K562 (cell line): ENCODE data around the gene CSE1L. TPM values are rescaled to one million over a fixed set of nuclear protein-coding genes. Genes with fewer than 3 reads are reported as not detected.

Source experiments
- ARHGAP35 ChIP-seq: fragments of 450-650 bp; IDR thresholded peaks from 2 replicates; pipeline ENCODE4 v1.6.1; 2018; ENCODE audit not compliant: partially characterized antibody
- ATF1 ChIP-seq, 2 experiments: fragments of 450-650 bp in 1 of 2; IDR thresholded peaks; 2 replicates each; pipeline ENCODE4 v1.6.1; 2016; ENCODE audit warnings: missing compliant biosample characterization in 1 of 2, missing genetic modification characterization in 1 of 2
- CREM ChIP-seq: IDR thresholded peaks from 2 replicates; pipeline ENCODE4 v1.6.1; 2014; ENCODE audit warnings: antibody characterized with exemption, low read depth
- FOS ChIP-seq: IDR thresholded peaks from 3 replicates; pipeline ENCODE4 v1.6.1; 2011; ENCODE audit not compliant: insufficient read length; ENCODE audit errors: extremely low read depth
- HMG20A ChIP-seq: fragments of 450-650 bp; formaldehyde crosslinking; conservative IDR thresholded peaks from 2 replicates; pipeline ENCODE4 v1.4.0; 2020; ENCODE audit warnings: mild to moderate bottlenecking, mixed read lengths
- LARP7 ChIP-seq: fragments of 450-650 bp; IDR thresholded peaks from 2 replicates; pipeline ENCODE4 v1.6.1; 2016
- MAFG ChIP-seq: fragments of 450-650 bp; conservative IDR thresholded peaks from 2 replicates; pipeline ENCODE4 v1.6.1; 2016; ENCODE audit warnings: missing genetic modification characterization, missing compliant biosample characterization
- MCM7 ChIP-seq, 2 experiments: fragments of 450-650 bp; IDR thresholded peaks; 2 replicates each; pipeline ENCODE4 v1.6.1; 2016 to 2018
- MYNN ChIP-seq, 2 experiments: sonication (generic); formaldehyde crosslinking in 1 of 2; IDR thresholded peaks; 2 replicates each; pipeline versions ENCODE4 v1.5.0 to v1.6.1; 2016 to 2020; ENCODE audit warnings: antibody characterized with exemption in 1 of 2, missing genetic modification reagents in 1 of 2
- NFYB ChIP-seq: IDR thresholded peaks from 2 replicates; pipeline ENCODE4 v1.6.1; 2011; ENCODE audit warnings: mild to moderate bottlenecking, moderate library complexity; ENCODE audit not compliant: insufficient read length; ENCODE audit errors: extremely low read depth
- RNF219 ChIP-seq: fragments of 250-450 bp; sonication (Bioruptor Pico); IDR thresholded peaks from 2 replicates; pipeline ENCODE4 v1.5.0; 2022; ENCODE audit warnings: mild to moderate bottlenecking
- SMARCB1 ChIP-seq: IDR thresholded peaks from 2 replicates; pipeline ENCODE4 v1.6.1; 2011; ENCODE audit warnings: improper control_type of control experiment, low read depth; ENCODE audit not compliant: insufficient read length
- THRB ChIP-seq: fragments of 450-650 bp; formaldehyde crosslinking; conservative IDR thresholded peaks from 2 replicates; pipeline ENCODE4 v1.4.0; 2022; ENCODE audit warnings: mild to moderate bottlenecking, missing genetic modification characterization
- USF1 ChIP-seq: sonication (generic); formaldehyde crosslinking; IDR thresholded peaks from 2 replicates; pipeline ENCODE4 v1.9.0; 2022; ENCODE audit warnings: mild to moderate bottlenecking, missing genetic modification reagents
- ZBTB11 ChIP-seq, 3 experiments: fragments of 200-800 bp in 1 of 3; fragments of 250-450 bp in 1 of 3; fragments of 450-650 bp in 1 of 3; sonication (Bioruptor Pico) in 1 of 3; sonication (Bioruptor generic) in 1 of 3; formaldehyde crosslinking in 1 of 3; IDR thresholded peaks; 2 replicates each; pipeline versions ENCODE4 v1.6.1 to v1.8.0; 2016 to 2022; ENCODE audit warnings: mild to moderate bottlenecking in 2 of 3, missing genetic modification characterization in 2 of 3, missing compliant biosample characterization in 1 of 3, moderate library complexity in 1 of 3
- ZNF518B ChIP-seq: fragments of 250-450 bp; sonication (Bioruptor Pico); IDR thresholded peaks from 2 replicates; pipeline ENCODE4 v1.5.0; 2021; ENCODE audit warnings: mild to moderate bottlenecking, moderate library complexity
- ZNF780A ChIP-seq: fragments of 250-450 bp; sonication (Bioruptor Pico); IDR thresholded peaks from 2 replicates; pipeline ENCODE4 v1.5.0; 2021; ENCODE audit warnings: mild to moderate bottlenecking
- polyA plus RNA-seq, 8 experiments: library from polyadenylated mRNA; depleted of rRNA in 4 of 8; stranded (reverse) in 5 of 8; unstranded in 3 of 8; fragments of >200 nt; fragmentation: Nextera tagmentation in 2 of 8; fragmentation: Illumina TruSeq in 1 of 8; extraction: Ambion mirVana in 2 of 8; extraction: Trizol in 1 of 8; gene quantifications; 2 replicates each; pipeline versions ENCODE4 v1.2.1 to v1.2.3, GENCODE V29; 2011 to 2014; ENCODE audit warnings: inconsistent platforms in 1 of 8, missing spikeins in 1 of 8
- total RNA-seq, 7 experiments: library from RNA; depleted of rRNA in 6 of 7; stranded (reverse); fragments of >200 nt in 6 of 7; fragmentation: Illumina TruSeq in 2 of 7; extraction: Trizol in 2 of 7; gene quantifications; 2 replicates each; pipeline versions ENCODE4 v1.2.1 to v1.2.3, GENCODE V29; 2011 to 2021; ENCODE audit warnings: low replicate concordance in 1 of 7

Gene CSE1L
- total and polyA plus RNA-seq, 9 of the 15 experiments (the other 6 are each of a cell fraction or from before 2014, with no cell fraction given): 138 to 280 (median 209) TPM

GRCh38 chr20:49037962-49038387, 8.1 kb upstream of the CSE1L start (continued):
- TF ChIP-seq ZBTB11 (CRISPR knock-in tag; IDR thresholded peaks at IDR 0.05) (peak in 1 of 3 experiments; percentile 50; a peak in 1 of 6 replicates), RNF219 (CRISPR knock-in tag) (no peak), MYNN (IDR thresholded peaks at IDR 0.05) (peak; percentile 68), MYNN (CRISPR knock-in tag; IDR thresholded peaks at IDR 0.05) (no peak), ZNF780A (CRISPR knock-in tag) (no peak), SMARCB1 (no peak), ATF1 (CRISPR knock-in tag; IDR thresholded peaks at IDR 0.05) (no peak), ATF1 (tag; IDR thresholded peaks at IDR 0.05) (peak; percentile 29; the same call in 1 of the 2 replicates), CREM (no peak), MAFG (tag) (peak; percentile 56; the same call in 1 of the 2 replicates), THRB (CRISPR knock-in tag) (no peak), FOS (no peak), NFYB (no peak), USF1 (CRISPR knock-in tag) (peak; percentile 67), LARP7 (no peak), ZNF518B (CRISPR knock-in tag) (no peak), MCM7 (IDR thresholded peaks at IDR 0.05) (no peak), ARHGAP35 (no peak), HMG20A (CRISPR knock-in tag) (peak; percentile 57; the same call in 1 of the 2 replicates)
